A549 treated with AZD2906 at 1 μM for 4 hours (cell line): ENCODE measurements around the gene KDM2A. TPM values are rescaled to one million over a fixed set of nuclear protein-coding genes. Genes with fewer than 3 reads are reported as not detected.

Source experiments
- total RNA-seq: library from RNA; stranded (reverse); fragments of 200-300 nt; extraction: Qiagen RNA extraction; gene quantifications from 5 replicates; pipeline ENCODE4 v1.2.3, GENCODE V29; 2022

KDM2A gene
- 42.2 to 43.2 TPM (median 42.9 TPM) in 5 replicates for total RNA-seq

GRCh38 chr11:67118801-67119584, at the start of gene KDM2A:
Gene KDM2A (plus strand): TSS chr11:67119263. CDS start chr11:67121317, 2,054 bp downstream.

GRCh38 chr11:67266449-67267187, 147.6 kb downstream of the KDM2A start, which contains the start of gene GRK2:
Gene GRK2 (plus strand): TSS chr11:67266473. CDS start chr11:67266700, 227 bp downstream.

DNA sequence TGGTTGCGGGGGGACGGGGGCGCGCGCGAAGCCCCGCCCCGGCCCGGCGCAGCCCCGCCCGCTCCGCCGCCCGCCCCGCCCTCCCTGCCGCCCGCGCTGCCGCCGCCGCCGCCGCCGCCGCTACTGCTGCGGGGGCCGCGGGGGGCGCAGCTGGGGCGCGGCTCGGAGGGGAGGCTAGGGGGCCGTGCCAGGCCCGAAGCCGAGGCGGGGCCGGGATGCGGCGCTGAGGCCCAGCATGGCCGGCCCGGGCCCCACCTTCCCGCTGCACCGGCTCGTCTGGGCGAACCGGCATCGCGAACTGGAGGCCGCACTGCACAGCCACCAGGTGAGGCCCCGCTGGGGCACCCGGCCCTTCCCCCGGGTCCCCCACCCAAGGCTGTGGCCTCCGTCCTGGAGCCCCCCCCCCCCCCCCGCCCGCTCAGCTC, 170.2 kb downstream of the KDM2A start, which contains the start of gene ANKRD13D:
Gene ANKRD13D (plus strand): TSS at position 78 of the 425 bp plus-strand sequence. CDS start 158 bp downstream, at position 236.

GRCh38 chr11:67303132-67303834, 184.2 kb downstream of the KDM2A start, which contains the start of gene SSH3:
Gene SSH3 (plus strand): TSS chr11:67303530. CDS start chr11:67303626, 96 bp downstream.

Other genes with a start within 250 kb of the KDM2A start
- gene PC, start 160.9 kb upstream of the KDM2A start, total RNA-seq = 27.8 to 40.4 TPM (median 39.8 TPM) in 5 replicates
- gene C11orf86, start 144.0 kb upstream of the KDM2A start, total RNA-seq = 42.7 to 73.3 TPM (median 62.7 TPM) in 5 replicates
- 15.6 to 22.2 TPM (median 19.0 TPM) in 5 replicates for gene SYT12, start 96.1 kb upstream of the KDM2A start, total RNA-seq
- gene RHOD, start 62.4 kb upstream of the KDM2A start, total RNA-seq = 32.5 to 52.9 TPM (median 48.2 TPM) in 5 replicates
- 26.1 to 38.8 TPM (median 34.1 TPM) in 5 replicates for gene GRK2, start 147.2 kb downstream of the KDM2A start, total RNA-seq
- gene ANKRD13D, start 170.0 kb downstream of the KDM2A start, total RNA-seq = 17.2 to 26.9 TPM (median 24.5 TPM) in 5 replicates
- gene SSH3, start 184.3 kb downstream of the KDM2A start, total RNA-seq = 15.1 to 24.6 TPM (median 22.9 TPM) in 5 replicates
- 182 to 236 TPM (median 217 TPM) in 5 replicates for gene POLD4, start 234.3 kb downstream of the KDM2A start, total RNA-seq